GM18858 (cell line): Measurements from ENCODE around the gene TMEM156.
"Not testable (repeated sequence)": the region's sequence is repeated elsewhere in the genome, so short reads cannot be mapped to it uniquely, and the experiment has no call there.

ENCODE experiments used
- ATAC-seq: cut with Tn5 transposase; IDR thresholded peaks from one replicate; pipeline ENCODE4 v1.9.1; 2021; ENCODE audit not compliant: unreplicated experiment

The TMEM156 gene

GRCh38 chr4:38995660-38996005 lies 36.6 kb downstream of the TMEM156 start:
- no peak for ATAC-seq

DNA sequence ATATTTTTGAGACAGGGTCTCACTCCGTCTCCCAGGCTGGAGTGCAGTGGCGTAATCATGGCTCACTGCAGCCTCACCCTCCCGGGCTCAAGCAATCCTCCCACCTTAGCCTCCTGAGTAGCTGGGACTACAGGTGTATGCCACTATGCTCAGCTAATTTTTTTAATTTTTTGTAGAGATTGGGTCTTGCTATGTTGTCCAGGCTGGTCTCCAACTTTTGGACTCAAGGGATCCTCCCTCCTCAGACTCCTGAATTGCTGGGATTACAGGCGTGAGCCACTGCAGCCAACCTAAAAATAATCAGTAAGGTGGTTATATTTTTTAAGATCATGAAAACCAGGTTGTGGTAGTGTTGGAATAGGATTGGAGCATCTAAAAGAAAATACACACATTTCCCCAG lies 38.1 kb downstream of the TMEM156 start:
- ATAC-seq = no peak

GRCh38 chr4:38993683-38994082 lies 38.5 kb downstream of the TMEM156 start:
- no peak for ATAC-seq

DNA sequence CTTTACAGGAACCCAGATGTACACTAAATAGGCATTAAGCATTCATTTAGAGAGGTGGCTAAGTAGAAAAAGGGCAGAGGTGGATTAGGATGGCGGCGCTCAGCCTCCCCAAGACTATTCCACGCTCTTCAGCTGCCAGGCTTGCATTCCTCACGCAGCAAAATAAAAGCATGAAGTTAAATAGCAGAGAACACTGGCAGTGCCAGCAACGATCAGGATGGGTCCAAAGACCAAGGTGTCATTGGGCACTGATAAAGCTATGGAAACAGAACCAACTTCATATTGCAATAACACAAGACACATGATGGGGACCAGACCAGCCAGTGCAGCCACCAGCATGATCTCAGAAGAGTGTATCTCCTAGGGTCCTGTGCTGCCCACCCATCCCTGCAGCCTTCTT lies 42.0 kb downstream of the TMEM156 start:
- ATAC-seq = no peak

DNA sequence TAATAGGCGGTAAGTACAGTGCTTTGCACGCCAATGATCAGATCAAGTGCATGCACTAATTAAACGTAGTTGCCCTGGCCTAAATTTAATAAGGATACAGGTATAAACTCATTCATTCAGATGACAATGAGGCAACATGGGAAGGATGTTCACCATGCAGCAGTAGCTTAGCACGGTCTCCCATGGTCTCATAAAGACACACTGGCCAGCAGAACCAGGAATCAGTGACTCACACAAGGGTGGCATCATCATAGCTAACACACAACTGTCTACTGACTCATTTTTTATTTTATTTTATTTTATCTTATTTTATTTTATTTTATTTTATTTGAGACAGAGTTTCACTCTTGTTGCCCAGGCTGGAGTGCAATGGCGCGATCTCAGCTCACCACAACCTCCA lies 42.7 kb downstream of the TMEM156 start:
- ATAC-seq = no peak

DNA sequence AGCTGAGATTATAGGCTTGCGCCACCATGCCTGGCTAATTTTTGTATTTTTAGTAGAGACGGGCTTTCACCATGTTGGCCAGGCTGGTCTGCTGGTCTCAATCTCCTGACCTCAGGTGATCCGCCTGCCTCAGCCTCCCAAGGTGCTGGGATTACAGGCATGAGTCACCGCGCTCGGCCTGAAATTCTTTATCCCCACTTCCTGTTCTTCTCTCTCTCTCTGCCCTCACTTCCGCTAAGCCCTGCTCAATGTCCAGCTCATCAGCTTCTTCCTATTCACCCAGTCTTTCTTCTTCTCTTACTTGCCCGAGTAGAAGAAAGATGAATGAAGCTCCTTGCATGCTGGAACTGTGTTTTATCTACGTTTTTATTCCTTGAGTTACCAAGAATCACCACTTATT lies 43.9 kb downstream of the TMEM156 start:
- not testable (repeated sequence) for ATAC-seq

- ATAC-seq = no peak
Observed at GRCh38 chr4:38987491-38987890, 44.7 kb downstream of the TMEM156 start.

DNA sequence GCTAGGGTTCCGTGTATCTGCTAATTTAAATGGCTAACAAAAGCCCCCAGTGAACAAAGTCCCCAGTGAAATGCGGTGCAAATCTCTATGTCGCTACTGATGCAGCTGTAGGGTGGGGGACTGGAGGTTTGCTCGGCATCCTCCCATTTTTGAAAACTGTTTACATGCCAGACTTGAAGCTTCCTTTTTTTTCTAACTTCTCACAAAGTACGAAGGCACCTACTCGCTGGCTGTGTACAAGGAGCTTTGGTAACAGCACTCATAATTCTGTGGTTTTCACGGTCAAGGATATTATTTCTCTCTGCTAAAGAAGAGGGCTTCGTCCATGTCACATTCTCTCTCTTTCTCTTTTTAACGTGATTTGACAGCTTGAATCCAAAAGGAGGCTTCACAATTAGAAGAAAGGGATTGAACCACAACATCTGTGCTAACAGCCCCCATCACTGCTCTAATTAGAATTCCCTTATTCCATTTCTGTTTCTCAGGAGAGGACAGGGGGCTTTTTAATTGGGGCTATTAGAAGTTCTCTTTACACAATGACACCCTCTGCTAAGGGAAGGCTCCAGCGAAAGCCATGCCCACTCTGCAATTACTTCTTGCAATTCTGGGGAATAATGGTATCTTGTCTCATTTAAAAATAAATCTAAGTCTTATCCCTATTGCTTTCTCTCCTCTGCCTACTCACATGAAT lies 46.7 kb downstream of the TMEM156 start:
- ATAC-seq = peak; percentile 4

DNA sequence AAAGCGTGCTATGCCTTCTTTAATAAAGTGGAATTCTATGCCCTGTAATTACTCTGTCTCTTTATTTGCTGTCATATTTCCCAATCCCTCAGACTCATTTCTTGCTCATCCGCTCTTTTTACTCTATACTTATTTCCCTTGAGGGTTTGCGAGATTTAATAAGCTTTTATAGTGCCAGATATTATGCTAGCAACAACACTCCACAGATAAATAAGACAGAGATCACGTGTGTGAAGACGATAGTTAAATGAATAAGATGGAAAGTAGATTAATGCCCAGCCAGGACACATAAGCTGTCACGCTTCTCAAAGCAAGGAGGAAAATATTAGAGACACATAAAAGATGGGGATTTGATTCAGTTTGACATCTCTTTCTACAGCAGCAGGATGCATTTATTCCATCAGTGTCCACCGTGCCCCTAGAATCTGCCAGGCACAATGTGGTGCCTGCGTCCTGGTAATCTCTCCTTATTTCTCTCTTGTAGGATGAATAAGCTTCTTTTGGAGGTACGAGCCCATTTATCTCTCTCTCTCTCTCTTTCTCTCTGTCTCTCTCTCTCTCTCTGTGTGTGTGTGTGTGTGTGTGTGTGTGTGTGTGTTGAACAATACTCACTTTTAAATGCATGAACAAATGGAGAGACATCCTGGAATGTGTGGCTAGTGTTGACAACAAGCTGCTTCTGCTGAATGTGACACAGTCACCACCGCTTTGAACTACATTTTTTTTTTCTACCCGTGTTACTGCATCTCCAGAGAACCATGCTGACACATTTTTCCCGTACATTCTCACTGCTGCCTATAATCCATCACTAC lies 48.2 kb downstream of the TMEM156 start:
- ATAC-seq = no peak

GRCh38 chr4:38983291-38983690 lies 48.9 kb downstream of the TMEM156 start:
- no peak for ATAC-seq

DNA sequence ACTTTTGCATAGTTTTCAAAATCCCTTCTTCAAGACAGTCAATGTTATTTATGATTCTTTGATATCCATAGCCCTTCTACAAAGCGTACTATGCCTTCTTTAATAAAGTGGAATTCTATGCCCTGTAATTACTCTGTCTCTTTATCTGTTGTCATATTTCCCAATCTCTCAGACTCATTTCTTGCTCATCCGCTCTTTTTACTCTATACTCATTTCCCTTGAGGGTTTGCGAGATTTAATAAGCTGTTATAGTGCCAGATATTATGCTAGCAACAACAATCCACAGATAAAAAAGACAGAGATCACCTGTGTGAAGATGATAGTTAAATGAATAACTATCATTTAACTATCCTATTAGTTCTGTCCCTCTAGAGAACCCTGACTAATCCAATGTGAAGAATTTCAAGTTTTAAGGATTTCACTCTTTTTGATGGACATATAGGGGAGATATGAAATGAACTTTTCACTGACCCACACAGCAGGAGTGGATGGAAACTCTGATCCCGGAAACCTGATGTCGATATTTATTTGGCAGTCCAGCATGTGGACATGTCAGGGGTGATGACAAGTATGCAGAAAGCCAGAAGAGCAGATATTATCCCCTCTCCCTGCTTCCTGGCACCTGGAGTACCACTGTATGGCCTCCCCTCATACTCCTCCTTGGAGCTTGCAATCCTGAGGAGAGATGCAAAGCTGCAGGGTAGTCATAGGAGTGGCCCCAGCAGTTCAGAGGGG lies 49.7 kb downstream of the TMEM156 start:
- ATAC-seq = no peak

DNA sequence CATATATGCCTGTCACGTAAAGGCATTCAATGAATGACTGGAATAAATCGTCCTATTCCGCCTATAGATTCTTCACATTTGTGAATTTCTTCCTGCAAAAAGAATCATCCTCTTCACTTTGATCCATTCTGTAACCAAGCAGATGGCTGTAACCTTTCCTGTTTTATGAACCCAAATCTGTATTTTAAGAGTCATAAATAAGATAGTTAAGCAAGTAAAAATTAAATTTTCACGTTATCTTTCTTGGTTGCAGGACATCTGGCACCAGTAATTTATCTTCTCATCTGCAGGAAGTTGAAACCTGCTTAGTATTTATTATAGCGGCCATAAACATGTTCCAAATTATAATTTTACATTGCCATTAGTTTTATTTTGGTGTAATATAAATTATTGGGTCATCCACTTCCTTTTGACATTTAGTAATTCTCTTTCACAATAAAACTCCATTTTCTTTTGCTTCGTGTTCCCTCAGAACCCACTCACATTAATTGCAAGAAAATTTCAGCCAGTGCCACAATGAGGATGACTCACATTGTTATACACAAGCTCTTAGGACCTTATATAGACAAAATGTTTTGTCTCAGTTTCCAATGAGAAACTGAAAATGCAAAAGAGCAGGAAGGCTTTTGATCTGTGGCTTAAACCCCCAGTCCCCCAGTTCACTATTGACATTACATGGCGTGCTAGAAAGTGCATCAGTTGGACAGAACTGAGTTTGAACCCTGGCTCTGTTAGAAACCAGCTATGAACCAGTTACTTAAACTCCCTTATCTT lies 51.1 kb downstream of the TMEM156 start:
- ATAC-seq = no peak

GRCh38 chr4:38979511-38980230 lies 52.5 kb downstream of the TMEM156 start:
- ATAC-seq = no peak

- no peak for ATAC-seq
Observed at GRCh38 chr4:38979081-38979480, 53.1 kb downstream of the TMEM156 start.

DNA sequence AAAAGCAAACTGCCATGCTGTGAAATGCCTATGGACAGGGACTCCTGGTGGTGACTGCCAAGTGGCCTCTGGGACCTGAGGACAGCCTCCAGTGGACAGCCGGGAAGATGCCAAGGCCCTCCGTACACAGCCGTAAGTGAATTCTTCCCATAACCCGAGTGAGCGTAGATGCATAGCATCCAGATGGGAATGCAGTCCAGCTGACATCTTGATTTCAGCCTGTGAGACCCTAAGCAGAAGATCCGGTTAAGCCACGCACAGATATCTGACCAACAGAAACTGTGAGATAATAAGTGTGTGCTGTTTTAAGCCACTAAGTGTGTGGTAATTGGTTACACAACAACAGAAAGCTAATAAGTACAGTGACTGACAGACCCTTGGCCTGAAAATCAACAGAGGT lies 55.9 kb downstream of the TMEM156 start:
- no peak for ATAC-seq

GRCh38 chr4:38968668-38969067 lies 63.5 kb downstream of the TMEM156 start:
- ATAC-seq = no peak

GRCh38 chr4:38967260-38968095 lies 64.7 kb downstream of the TMEM156 start:
- ATAC-seq = no peak

- no peak for ATAC-seq
Observed at GRCh38 chr4:38965866-38966265, 66.3 kb downstream of the TMEM156 start.

DNA sequence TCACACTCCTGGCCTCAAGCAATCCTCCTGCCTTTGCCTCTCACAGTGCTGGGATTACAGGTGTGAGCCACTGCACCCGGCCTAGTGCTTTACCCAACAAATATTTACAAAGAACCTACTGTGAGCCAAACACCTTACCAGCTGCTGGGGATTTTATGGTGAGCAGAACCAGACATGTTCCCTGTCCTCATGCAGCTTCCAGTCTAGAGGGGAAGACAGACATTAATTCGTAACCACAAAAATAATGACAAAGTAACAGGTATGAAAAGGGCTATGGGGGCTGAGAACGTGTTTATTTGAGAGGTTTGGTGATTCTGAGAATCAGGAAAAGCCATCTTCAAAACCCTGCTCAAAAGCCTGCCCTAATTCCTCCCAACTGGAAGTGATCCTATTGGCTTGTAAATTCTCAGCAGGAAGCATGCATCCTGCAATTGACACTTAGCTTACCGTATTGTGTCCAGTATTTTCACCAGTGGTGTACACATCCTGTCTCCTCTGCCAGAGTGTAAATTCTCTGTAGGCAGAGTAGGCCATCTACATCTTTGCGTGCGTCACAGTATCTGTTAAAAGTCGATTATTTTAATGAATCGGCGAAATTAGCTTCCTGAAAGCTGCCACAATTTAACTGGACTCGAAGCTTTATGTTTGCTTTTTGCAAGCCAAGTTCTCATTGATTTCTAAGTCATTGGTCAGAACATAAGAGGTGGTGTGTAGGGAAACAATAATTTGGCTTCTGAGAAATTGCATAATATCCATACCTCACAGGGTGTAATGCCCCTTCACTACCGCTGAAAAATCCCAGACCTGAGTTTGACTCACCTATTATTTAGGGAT lies 67.0 kb downstream of the TMEM156 start:
- ATAC-seq = no peak
